GM21367 (cell line): Measurements from ENCODE around the gene OSBPL10.

Experiments used
- ATAC-seq: cut with Tn5 transposase; IDR thresholded peaks from one replicate; pipeline ENCODE4 v1.9.1; 2021; ENCODE audit not compliant: unreplicated experiment

The OSBPL10 gene

GRCh38 chr3:31680072-31680870 lies 300.8 kb downstream of the OSBPL10 start:
- no peak for ATAC-seq

- no peak for ATAC-seq
These were observed 304.5 kb downstream of the OSBPL10 start for GRCh38 chr3:31676556-31676955.

- no peak for ATAC-seq
These were observed 307.1 kb downstream of the OSBPL10 start for GRCh38 chr3:31673950-31674349.

- no peak for ATAC-seq
These were observed 309.1 kb downstream of the OSBPL10 start for GRCh38 chr3:31671976-31672375.

- ATAC-seq: no peak
These were observed 309.6 kb downstream of the OSBPL10 start for GRCh38 chr3:31671451-31671850.

GRCh38 chr3:31670722-31671121 lies 310.3 kb downstream of the OSBPL10 start:
- ATAC-seq: no peak

- no peak for ATAC-seq
These were observed 310.9 kb downstream of the OSBPL10 start for GRCh38 chr3:31670136-31670535.

GRCh38 chr3:31668242-31668641 lies 312.8 kb downstream of the OSBPL10 start:
- ATAC-seq: no peak

GRCh38 chr3:31667582-31667981 lies 313.5 kb downstream of the OSBPL10 start:
- ATAC-seq: no peak

- no peak for ATAC-seq
These were observed 317.0 kb downstream of the OSBPL10 start for GRCh38 chr3:31664031-31664430.

- no peak for ATAC-seq
These were observed 318.9 kb downstream of the OSBPL10 start for GRCh38 chr3:31661993-31662670.

GRCh38 chr3:31661286-31661685 lies 319.8 kb downstream of the OSBPL10 start:
- ATAC-seq: no peak

GRCh38 chr3:31659246-31659645 lies 321.8 kb downstream of the OSBPL10 start:
- no peak for ATAC-seq

GRCh38 chr3:31654998-31655397 lies 326.1 kb downstream of the OSBPL10 start:
- no peak for ATAC-seq

GRCh38 chr3:31653464-31653863 lies 327.6 kb downstream of the OSBPL10 start:
- ATAC-seq: no peak

GRCh38 chr3:31652296-31652695 lies 328.8 kb downstream of the OSBPL10 start:
- no peak for ATAC-seq

GRCh38 chr3:31648286-31648968 lies 332.6 kb downstream of the OSBPL10 start:
- ATAC-seq: no peak

- ATAC-seq: no peak
These were observed 335.8 kb downstream of the OSBPL10 start for GRCh38 chr3:31645256-31645655.

GRCh38 chr3:31639828-31640227 lies 341.2 kb downstream of the OSBPL10 start:
- no peak for ATAC-seq

- no peak for ATAC-seq
These were observed 344.2 kb downstream of the OSBPL10 start for GRCh38 chr3:31636694-31637442.

GRCh38 chr3:31636049-31636448 lies 345.0 kb downstream of the OSBPL10 start:
- no peak for ATAC-seq
